ENCODE measurements around the gene ZMIZ1.

The ZMIZ1 gene

GRCh38 chr10:79165070-79165778 is 96.5 kb downstream of the ZMIZ1 start:
- no peaks in the 10 kb centered on the region for H3K4me1 Mint-ChIP-seq
- no peak for DNase-seq (ENCODE audit: low spot score in 2 of 2)
- no peaks in the 10 kb centered on the region for H3K9me3 Mint-ChIP-seq
- no peaks in the 10 kb centered on the region for H3K27me3 Mint-ChIP-seq
- H3K27ac Mint-ChIP-seq (ENCODE audit: low read depth): no peak overlapping the region
- peaks cover 4% of the 10 kb centered on the region for H3K36me3 Mint-ChIP-seq (ENCODE audit: insufficient read depth)
- no peak overlapping the region for H3K4me3 Mint-ChIP-seq
- ATAC-seq (replicated peaks; ENCODE audit: extremely low read depth, poor library complexity, severe bottlenecking): no peak

- no peaks in the 10 kb centered on the region for H3K27me3 Mint-ChIP-seq
- no peak overlapping the region for H3K27ac Mint-ChIP-seq (ENCODE audit: low read depth)
- no peaks in the 10 kb centered on the region for H3K4me1 Mint-ChIP-seq
- no peaks in the 10 kb centered on the region for H3K9me3 Mint-ChIP-seq
- no peak for ATAC-seq (replicated peaks; ENCODE audit: extremely low read depth, poor library complexity, severe bottlenecking)
- H3K36me3 Mint-ChIP-seq (ENCODE audit: insufficient read depth): peaks cover 4% of the 10 kb centered on the region
- DNase-seq (ENCODE audit: low spot score in 2 of 2): no peak
- H3K4me3 Mint-ChIP-seq: no peak overlapping the region
Measured at GRCh38 chr10:79166312-79166721, 97.6 kb downstream of the ZMIZ1 start.

DNA sequence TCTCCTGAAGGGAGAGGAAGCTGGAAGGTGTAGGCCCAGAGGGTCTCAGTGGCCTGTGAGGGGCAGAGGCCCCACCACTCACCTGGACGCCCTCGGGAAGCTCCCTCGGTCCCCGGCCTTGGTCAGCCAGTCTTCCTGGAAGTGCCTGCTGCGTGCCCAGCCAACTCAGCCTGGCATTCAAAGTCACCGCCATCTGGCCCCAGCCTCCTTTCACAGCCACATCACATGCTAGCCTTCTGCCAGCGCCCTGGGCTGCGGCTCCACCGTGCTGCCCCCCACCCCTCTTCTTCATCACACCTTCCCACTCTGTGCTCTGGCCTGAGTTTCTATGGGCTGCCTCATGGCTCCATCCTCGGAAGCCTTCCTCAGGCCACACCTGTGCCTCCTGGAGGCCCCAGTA is 98.0 kb downstream of the ZMIZ1 start:
- no peak overlapping the region for H3K27ac Mint-ChIP-seq (ENCODE audit: low read depth)
- no peaks in the 10 kb centered on the region for H3K27me3 Mint-ChIP-seq
- peaks cover 4% of the 10 kb centered on the region for H3K36me3 Mint-ChIP-seq (ENCODE audit: insufficient read depth)
- H3K4me1 Mint-ChIP-seq: no peaks in the 10 kb centered on the region
- DNase-seq (ENCODE audit: low spot score in 2 of 2) (no peak), ATAC-seq (replicated peaks; ENCODE audit: extremely low read depth, poor library complexity, severe bottlenecking) (no peak)
- H3K4me3 Mint-ChIP-seq: no peak overlapping the region
- H3K9me3 Mint-ChIP-seq: no peaks in the 10 kb centered on the region

DNA sequence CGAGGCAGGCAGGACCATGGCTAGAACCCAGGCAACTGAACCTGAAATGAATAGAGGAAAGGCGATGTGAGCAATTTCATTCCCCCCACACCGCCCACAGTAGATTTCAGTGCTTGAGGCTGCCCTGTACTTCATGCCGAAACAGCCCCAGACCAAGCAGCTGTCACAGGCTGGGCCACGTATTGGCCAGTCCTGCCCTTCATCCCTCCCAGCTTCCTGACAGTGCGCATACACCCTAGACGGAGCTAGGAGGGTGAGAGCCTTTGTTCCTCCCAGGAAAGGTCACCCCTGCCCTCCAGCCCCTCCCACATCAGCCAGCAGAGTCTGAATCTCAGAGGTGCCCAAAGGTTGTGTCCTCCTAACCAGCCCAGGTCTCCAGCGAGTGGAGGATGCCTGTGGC is 98.8 kb downstream of the ZMIZ1 start:
- no peak for ATAC-seq (replicated peaks; ENCODE audit: extremely low read depth, poor library complexity, severe bottlenecking)
- Mint-ChIP-seq H3K4me3 (no peak overlapping the region), H3K4me1 (no peaks in the 10 kb centered on the region), H3K9me3 (no peaks in the 10 kb centered on the region), H3K27ac (ENCODE audit: low read depth) (no peak overlapping the region), H3K27me3 (no peaks in the 10 kb centered on the region), H3K36me3 (ENCODE audit: insufficient read depth) (peaks cover 4% of the 10 kb centered on the region)
- DNase-seq (ENCODE audit: low spot score in 2 of 2): no peak

DNA sequence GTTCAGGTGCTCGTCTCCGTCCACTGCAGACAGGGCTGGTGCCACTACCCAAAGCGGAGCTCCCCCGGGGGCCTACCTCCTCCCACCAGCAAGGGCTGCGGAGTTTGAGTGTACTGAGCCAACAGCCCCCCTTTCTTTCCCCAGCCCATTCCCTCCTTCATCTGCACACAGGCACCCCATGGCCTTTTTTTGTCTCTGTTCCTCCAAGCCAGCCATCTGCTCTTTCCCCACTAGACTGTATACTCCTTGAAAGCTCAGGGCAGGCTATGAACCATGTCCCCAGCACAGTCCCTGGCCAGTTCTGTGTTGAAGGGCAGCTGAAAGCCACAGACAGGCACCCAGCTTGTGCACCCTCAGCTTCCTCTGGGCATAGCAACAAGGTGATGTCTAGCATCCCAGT is 99.4 kb downstream of the ZMIZ1 start:
- DNase-seq (ENCODE audit: low spot score in 2 of 2): no peak
- no peak for ATAC-seq (replicated peaks; ENCODE audit: extremely low read depth, poor library complexity, severe bottlenecking)
- Mint-ChIP-seq H3K27ac (ENCODE audit: low read depth) (no peak overlapping the region), H3K9me3 (no peaks in the 10 kb centered on the region), H3K36me3 (ENCODE audit: insufficient read depth) (peaks cover 4% of the 10 kb centered on the region), H3K4me1 (no peaks in the 10 kb centered on the region), H3K4me3 (no peak overlapping the region), H3K27me3 (no peaks in the 10 kb centered on the region)

DNA sequence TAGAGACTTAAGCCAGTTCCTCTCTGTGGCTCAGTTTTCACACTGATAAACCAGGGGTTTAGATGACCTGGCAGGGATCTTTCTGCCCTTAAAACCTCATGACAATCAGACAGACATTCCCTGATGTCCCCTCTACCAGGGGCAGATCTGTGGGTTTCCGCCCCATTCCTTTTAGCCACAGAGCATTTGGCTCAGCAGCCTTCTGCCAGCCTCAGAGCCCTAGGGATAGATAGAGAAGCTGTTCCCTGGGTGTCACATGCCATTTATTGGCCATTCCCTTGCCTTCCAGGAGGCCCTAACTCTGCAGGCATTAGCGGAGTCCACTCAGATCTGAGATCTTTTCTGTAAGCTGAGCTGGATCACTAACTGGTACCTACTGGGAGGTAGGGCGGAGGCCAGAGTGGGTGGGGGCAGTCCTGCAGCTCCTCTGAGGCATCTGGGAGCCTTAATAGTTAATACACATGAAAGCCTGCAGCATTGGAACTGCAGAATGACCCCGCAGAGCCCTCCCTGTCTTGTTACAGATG is 101.5 kb downstream of the ZMIZ1 start:
- no peak for DNase-seq (ENCODE audit: low spot score in 2 of 2)
- H3K27ac Mint-ChIP-seq (ENCODE audit: low read depth): no peak overlapping the region
- H3K36me3 Mint-ChIP-seq (ENCODE audit: insufficient read depth): peaks cover 4% of the 10 kb centered on the region
- no peaks in the 10 kb centered on the region for H3K4me1 Mint-ChIP-seq
- no peaks in the 10 kb centered on the region for H3K9me3 Mint-ChIP-seq
- no peak overlapping the region for H3K4me3 Mint-ChIP-seq
- H3K27me3 Mint-ChIP-seq: no peaks in the 10 kb centered on the region
- ATAC-seq (replicated peaks; ENCODE audit: extremely low read depth, poor library complexity, severe bottlenecking): no peak

DNA sequence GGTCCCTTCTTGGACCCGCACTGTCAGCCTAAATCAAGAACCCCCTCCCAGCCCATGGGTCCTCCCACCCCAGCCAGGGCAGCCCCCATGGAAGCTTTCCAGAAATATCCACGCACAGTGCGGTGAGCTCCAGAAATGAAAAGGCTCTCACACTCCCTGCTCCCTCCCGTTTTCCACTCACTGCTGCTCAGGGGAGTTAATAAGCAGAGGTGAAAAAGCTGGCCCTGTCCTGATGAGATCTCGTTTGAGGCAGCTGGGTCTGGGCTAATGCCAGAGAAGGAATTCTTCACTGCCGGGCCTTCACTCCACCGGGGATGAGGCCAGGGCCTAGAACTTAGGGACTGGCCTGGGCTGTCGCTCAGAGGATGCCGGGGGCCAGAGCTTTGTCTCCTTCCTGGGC is 102.2 kb downstream of the ZMIZ1 start:
- H3K4me1 Mint-ChIP-seq: no peaks in the 10 kb centered on the region
- no peaks in the 10 kb centered on the region for H3K9me3 Mint-ChIP-seq
- no peak for ATAC-seq (replicated peaks; ENCODE audit: extremely low read depth, poor library complexity, severe bottlenecking)
- H3K27ac Mint-ChIP-seq (ENCODE audit: low read depth): no peak overlapping the region
- no peaks in the 10 kb centered on the region for H3K27me3 Mint-ChIP-seq
- no peak for DNase-seq (ENCODE audit: low spot score in 2 of 2)
- H3K36me3 Mint-ChIP-seq (ENCODE audit: insufficient read depth): peaks cover 4% of the 10 kb centered on the region
- H3K4me3 Mint-ChIP-seq: no peak overlapping the region

GRCh38 chr10:79171504-79171903 is 102.7 kb downstream of the ZMIZ1 start:
- no peak overlapping the region for H3K27ac Mint-ChIP-seq (ENCODE audit: low read depth)
- DNase-seq (ENCODE audit: low spot score in 2 of 2): no peak
- H3K36me3 Mint-ChIP-seq (ENCODE audit: insufficient read depth): peaks cover 4% of the 10 kb centered on the region
- H3K27me3 Mint-ChIP-seq: no peaks in the 10 kb centered on the region
- H3K4me3 Mint-ChIP-seq: no peak overlapping the region
- H3K4me1 Mint-ChIP-seq: no peaks in the 10 kb centered on the region
- no peaks in the 10 kb centered on the region for H3K9me3 Mint-ChIP-seq
- no peak for ATAC-seq (replicated peaks; ENCODE audit: extremely low read depth, poor library complexity, severe bottlenecking)

GRCh38 chr10:79172881-79173280 is 104.1 kb downstream of the ZMIZ1 start:
- no peak for ATAC-seq (replicated peaks; ENCODE audit: extremely low read depth, poor library complexity, severe bottlenecking)
- no peaks in the 10 kb centered on the region for H3K27me3 Mint-ChIP-seq
- no peaks in the 10 kb centered on the region for H3K4me1 Mint-ChIP-seq
- no peak for DNase-seq (ENCODE audit: low spot score in 2 of 2)
- peaks cover 4% of the 10 kb centered on the region for H3K36me3 Mint-ChIP-seq (ENCODE audit: insufficient read depth)
- H3K9me3 Mint-ChIP-seq: no peaks in the 10 kb centered on the region
- H3K27ac Mint-ChIP-seq (ENCODE audit: low read depth): no peak overlapping the region
- H3K4me3 Mint-ChIP-seq: no peak overlapping the region

DNA sequence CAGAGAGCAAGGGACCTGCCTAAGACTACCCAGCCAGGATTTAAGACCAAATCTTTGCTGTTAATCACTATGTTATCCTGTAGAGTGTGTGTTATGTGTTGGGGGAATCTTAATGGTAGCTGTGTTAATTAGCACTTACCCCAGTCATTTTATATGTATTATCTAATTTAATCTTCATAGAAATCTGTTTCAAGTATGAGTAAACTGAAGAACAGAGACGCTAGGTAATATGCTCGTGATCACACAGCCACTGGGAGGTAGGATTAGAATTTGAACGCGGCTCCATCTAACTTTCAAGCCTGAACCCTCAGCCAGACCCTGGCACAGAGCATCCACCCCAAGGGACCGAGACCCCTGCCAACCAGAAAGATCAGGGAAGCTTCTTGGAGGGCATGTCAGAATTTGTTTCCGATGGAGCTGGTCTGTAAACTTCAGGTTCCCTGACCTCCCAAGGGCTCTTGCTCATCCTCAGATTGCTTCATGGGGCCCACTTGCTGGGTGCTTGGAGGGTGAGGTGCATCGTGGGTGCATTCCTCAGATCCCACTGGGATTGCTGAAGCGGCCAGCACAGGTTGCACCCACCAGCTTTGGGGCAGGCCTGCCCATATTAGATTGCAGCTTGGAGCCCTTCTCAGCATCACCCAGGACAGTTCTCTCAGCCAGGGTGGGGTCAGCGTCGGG is 105.0 kb downstream of the ZMIZ1 start:
- H3K27me3 Mint-ChIP-seq: no peaks in the 10 kb centered on the region
- no peak overlapping the region for H3K27ac Mint-ChIP-seq (ENCODE audit: low read depth)
- DNase-seq (ENCODE audit: low spot score in 2 of 2) (no peak), ATAC-seq (replicated peaks; ENCODE audit: extremely low read depth, poor library complexity, severe bottlenecking) (no peak)
- H3K9me3 Mint-ChIP-seq: no peaks in the 10 kb centered on the region
- H3K36me3 Mint-ChIP-seq (ENCODE audit: insufficient read depth): peaks cover 3% of the 10 kb centered on the region
- no peak overlapping the region for H3K4me3 Mint-ChIP-seq
- no peaks in the 10 kb centered on the region for H3K4me1 Mint-ChIP-seq

GRCh38 chr10:79176052-79176501 is 107.3 kb downstream of the ZMIZ1 start:
- Mint-ChIP-seq H3K27me3 (no peaks in the 10 kb centered on the region), H3K36me3 (ENCODE audit: insufficient read depth) (no peaks in the 10 kb centered on the region), H3K4me1 (no peaks in the 10 kb centered on the region), H3K27ac (ENCODE audit: low read depth) (no peak overlapping the region), H3K4me3 (no peak overlapping the region), H3K9me3 (no peaks in the 10 kb centered on the region)
- no peak for ATAC-seq (replicated peaks; ENCODE audit: extremely low read depth, poor library complexity, severe bottlenecking)
- DNase-seq (ENCODE audit: low spot score in 2 of 2): no peak

DNA sequence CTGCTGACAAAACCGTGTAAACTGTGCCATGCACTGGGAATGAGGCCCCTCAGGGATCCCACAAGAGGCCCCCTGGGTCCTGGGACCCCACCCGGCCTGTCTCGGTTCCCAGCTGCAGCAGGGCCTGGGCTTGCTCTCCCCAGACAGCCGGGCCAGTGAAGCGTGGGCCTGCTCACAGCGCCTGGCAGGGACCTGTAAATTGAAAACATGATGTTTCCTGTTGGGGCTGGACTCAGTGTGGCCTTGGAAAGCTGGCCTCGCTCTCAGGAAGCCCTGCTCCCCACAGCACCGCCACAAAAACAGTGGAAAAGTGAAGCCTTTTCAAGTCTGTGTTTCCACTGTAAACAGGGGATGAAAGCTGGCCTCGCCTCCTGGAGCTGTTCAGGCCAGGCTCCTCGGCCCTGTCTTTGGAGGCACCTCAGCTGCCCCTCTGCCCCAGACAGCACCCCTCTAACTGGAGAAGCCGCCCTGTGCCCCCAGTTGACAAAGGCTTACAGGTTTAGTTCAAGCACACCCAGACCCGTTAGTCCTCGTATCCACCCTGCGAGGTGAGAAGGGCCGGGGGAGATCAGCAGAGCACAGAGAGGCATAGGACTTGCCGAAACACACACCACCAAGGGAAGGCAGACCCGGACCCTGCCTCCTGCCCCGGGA is 108.3 kb downstream of the ZMIZ1 start:
- Mint-ChIP-seq H3K4me3 (no peak overlapping the region), H3K27ac (ENCODE audit: low read depth) (no peak overlapping the region)

More for the DNA sequence above, 108.3 kb downstream of the ZMIZ1 start:
- ATAC-seq (replicated peaks; ENCODE audit: extremely low read depth, poor library complexity, severe bottlenecking) (no peak), DNase-seq (ENCODE audit: low spot score in 2 of 2) (no peak)
- Mint-ChIP-seq H3K4me1 (no peaks in the 10 kb centered on the region), H3K9me3 (no peaks in the 10 kb centered on the region), H3K36me3 (ENCODE audit: insufficient read depth) (no peaks in the 10 kb centered on the region), H3K27me3 (no peaks in the 10 kb centered on the region)
